HG03159 (cell line): ENCODE data around the gene TOMM20.
"Not testable (repeated sequence)": the region's sequence is repeated elsewhere in the genome, so short reads cannot be mapped to it uniquely, and the experiment has no call there.

Experiments
- ATAC-seq: cut with Tn5 transposase; IDR thresholded peaks from one replicate; pipeline ENCODE4 v1.9.1; 2021; ENCODE audit warnings: mild to moderate bottlenecking, moderate library complexity; ENCODE audit not compliant: unreplicated experiment

The TOMM20 gene

DNA sequence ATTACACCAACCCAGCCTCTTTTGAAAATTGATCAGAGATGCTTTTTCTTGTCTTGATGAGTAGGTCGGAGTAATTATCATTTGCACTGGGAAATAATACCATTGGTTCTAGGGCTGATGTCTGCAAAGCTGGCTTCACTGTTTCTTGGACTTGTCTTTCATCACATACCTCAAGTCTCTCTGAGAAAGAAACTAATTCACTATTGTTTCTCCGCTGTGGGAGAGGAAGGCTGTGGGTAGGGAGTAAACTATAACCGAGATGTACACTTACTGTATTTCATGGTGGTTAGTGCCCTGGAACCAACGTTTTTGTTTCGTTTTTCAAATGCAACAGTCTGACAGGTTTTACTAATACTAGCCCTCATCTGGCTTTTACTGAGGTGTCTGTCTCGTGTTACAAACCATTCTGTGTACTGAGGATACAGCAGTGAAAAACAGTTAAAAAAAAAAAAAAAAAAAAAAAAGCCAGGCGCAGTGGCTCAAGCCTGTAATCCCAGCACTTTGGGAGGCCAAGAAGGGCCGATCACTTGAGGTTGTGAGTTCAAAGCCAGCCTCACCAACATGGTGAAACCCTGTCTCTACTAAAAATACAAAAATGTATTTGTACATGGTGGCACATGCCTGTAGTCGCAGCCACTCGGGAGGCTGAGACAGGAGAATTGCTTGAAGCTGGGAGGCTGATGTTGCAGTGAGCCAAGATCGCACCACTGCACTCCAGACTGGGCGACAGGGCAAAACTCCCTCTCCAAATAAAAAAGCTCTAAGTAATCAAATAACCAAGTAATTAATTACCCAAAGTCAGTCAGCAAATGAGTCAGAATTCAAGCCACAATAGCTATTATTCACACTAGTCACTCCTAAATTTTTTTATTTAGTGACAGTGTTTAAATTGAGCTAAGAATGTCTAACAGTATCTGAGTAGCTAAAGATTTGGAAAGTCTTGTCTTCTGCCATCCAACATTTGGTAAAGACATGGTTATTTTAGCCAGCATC, 23.3 kb downstream of the TOMM20 start:
- ATAC-seq = peak; percentile 77

DNA sequence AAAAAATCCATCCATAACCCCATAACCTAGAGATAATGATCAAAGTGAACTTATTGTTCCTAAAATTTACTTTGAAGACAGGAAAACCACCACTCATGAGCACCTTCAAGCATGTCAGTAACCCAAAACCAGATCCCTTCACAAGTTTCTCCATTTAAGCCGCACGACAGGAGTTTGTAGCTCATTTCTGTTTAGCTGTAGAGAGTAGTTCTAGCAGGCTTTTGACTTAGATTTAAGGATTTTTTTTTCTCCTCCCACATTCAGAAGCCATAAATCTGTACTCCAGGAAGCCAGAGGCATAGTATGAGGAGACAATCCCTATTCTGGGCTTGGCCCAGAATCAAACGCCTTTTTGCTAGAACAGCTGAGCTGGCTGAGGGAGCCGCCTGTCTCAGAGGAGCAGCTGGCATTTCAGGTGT, 25.6 kb downstream of the TOMM20 start:
- no peak for ATAC-seq

DNA sequence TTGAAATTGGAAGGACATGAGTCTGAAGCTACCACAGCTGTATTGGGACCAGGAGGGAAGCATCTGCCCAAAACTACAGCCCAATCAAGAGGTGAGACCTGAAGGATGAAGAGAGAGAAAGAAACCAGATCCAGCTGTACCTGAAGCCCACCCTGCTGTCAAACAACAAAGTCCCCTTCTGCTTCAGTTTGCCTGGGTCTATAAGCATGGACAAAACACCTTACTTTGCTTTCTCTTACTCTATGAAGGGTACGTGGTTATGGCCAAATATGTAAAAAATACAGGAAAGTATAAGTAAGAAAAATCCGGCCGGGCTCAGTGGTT, 26.4 kb downstream of the TOMM20 start:
- no peak for ATAC-seq

DNA sequence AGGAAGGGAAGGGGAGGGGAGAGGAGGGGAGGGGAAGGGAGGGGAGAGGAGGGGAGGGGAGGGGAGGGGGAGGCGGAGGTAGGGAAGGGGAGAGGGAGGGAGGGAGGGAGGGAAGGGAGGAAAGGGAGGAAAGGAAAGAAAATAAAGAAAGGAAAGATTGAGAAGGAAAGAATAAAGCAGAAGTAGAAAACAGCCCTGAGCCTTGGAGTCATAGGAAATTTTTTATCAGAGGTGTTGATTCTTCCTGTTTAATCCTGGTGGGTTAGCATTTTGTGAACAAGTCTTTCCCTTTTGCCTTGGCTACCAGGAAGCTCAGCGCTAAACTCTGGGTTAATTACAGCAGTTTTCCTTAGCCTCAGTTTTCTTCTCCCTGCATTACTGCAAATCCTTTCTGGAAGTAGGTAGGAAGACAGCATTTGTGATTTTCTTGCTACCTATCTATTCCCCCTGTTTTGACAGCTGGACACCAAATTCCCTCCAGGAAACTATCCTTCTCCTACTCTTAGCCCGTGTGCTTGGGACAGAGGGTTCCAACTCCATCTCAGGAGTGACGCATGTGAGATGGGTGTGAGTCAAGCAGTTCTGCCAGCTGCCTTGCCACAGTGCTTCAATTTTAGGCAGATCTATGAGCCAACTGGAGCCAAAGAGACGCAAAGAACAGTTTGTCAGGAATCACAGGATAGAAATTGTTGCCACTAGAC, 26.9 kb downstream of the TOMM20 start:
- no peak for ATAC-seq

DNA sequence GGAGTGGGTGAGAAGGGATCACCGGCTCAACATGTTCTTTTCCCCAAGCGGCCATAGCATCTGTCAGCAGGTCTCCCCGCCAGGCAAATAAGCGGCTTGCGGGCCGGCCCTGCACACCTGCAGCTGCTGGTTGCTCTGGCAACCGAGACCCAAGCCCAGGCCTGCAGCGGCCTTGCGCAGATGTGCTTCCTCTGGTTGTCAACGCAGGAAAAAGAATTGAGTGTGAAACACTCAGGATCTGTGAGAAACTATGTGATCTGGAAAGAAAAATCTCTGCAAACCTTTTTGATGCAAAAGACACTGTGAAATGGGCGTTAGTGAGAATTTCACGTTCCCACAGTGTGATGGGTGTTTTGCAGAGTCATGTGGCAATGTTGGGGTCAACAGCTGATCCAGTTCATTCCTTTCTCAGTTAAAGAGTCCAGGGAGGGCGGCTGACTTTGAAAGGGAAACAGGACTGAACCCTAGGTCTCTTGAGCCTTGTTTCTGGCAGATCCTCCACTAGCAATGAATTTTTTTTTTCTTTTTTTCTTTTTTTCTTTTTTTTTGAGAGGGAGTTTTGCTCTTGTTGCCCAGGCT, 28.4 kb downstream of the TOMM20 start:
- ATAC-seq = no peak

DNA sequence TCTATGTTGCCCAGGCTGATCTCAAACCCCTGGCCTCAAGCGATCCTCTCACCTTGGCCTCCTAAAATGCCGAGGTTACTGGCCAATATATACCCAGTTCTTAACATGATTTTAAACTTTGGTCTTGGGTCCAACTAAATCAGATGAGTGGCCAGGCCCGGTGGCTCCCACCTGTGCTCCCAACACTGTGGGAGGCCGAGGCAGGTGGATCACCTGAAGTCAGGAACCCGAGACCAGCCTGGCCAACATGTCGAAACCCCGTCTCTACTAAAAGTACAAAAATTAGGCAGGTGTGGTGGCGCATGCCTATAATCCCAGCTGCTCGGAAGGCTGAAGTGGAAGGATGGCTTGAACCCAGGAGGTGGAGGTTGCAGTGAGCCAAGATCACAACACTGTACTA, 29.6 kb downstream of the TOMM20 start:
- no peak for ATAC-seq

DNA sequence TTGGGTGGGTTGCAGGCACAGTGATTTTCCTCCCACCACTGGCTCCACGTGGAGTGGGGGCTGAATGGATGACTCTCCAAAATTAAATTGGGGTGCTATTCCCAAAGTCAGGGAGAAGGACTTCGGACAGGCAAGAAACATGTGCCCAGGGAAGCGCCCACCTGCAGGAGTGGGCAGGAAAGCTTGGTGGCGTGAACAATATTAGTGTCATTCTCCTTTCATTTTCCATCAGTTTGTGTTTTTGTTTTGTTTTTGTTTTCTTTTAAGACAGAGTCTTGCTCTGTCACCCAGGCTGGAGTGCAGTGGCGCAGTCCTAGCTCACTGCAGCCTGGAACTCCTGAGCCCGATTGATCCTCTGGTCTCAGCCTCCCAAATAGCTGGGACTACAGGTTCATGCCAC, 30.1 kb downstream of the TOMM20 start:
- no peak for ATAC-seq

DNA sequence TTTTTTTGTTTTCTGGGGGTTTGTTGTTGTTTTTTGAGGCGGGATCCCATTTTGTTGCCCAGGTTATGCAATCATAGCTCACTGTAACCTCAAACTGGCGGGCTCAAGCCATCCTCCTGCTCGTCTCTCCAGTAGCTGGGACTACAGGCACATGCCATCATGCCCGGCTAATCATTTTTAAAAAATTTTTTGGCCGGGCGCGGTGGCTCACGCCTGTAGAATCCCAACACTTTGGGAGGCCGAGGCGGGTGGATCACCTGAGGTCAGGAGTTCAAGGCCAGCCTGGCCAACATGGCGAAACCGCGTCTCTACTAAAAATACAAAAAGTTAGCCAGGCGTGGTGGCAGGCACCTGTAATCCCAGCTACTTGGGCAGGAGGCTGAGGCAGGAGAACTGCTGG, 31.1 kb downstream of the TOMM20 start:
- not testable (repeated sequence) for ATAC-seq

DNA sequence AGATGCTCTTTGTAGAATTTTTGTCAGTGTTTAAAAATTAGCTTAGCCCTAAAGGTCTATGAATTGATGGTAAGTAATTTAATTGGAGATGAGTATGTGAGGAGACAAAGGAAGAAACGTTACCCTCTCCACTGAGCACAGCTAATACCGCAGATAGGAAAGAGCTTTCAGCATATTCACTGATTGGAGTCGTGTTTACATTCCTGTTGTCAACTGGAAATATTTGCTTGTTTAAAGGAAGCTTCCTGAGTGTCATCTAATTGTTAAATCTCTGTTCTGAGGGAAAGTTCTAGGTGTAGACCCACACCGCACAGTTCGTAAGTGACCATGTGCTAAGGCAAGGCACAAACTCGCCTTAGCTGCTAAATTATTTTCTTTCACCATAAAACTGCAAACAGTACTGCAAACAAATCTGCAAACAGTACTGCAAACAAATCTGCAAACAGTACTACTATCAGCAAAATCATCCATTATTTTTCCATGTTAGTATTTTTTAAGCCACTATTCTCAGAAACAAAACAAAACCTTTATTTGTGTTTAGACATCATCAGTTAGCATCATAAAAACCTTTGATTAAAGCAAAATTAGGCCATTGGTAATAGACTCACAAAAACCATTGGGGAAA, 32.6 kb downstream of the TOMM20 start:
- ATAC-seq = no peak

DNA sequence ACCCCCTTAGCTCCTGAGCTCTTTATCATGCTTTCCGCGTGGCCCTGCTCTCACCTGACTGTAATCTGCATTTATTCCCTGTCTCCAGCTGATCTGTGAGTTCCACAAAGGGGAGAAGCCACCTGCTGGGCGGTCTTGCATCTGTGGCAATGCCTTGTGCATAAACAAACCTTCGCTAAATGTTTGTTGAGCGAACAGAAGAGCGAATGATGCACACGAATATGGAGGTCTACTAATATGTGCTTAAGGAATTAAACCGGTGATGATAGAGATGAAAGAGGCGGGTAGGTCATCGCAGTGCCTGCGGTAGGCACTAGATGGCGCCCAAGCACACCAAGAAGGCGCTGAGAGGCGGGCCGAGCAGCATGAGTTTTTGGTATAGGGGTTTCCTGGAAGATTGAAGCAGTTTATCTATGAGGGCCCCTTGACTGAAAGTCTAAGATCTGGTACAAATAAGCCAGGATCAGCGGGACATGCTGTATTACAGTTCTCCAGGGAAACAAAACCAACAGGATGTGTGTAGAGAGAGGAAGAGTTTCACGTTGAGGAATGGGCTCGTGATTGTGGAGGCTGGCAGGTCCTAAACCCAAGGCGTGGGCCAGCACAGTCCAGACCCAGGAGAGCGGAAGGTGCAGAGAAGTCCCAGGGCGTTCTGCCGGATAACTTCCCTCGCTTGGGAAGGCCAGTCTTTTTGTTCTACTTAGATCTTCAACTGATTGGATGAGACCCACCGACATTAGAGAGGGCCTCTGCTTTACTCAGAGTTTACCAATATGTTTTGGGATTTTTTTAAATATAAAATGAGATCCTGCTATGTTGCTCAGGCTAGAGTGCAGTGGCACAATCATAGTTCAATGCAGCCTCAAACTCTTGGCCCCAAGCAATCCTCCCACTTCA, 34.7 kb downstream of the TOMM20 start:
- ATAC-seq = peak; percentile 70

DNA sequence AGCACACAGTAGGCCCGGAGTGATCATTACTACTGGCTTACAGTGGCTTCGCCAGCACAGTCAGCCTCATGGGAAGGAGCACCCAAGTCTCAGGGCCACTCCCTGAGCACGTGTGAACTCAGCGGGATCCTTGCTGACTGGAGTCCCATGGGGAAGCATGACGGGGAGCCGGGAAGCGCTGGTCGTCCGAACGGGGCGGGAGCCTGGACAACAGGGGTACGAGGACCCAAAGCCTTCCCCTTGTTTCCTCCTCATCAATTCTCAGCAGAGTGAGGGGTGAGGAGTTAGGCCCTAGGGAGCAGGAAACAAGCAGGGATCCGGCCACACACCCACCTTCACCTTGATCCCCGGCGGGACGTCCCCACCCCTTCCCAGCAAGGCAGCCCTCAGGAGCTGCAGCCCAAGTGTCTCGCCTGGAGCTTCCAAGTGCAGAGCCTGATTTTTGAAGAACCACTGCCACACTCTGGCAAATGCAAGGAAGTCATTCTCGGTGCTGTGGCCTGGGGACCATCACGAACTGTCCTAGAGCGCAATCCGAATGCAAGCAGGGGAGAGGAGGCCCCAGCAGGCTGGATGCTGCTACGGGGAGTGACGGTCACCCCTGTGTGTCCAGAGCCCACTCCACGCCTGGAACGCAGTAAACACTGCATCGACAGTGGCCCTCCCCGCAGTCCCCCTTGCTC, 35.5 kb downstream of the TOMM20 start:
- no peak for ATAC-seq

DNA sequence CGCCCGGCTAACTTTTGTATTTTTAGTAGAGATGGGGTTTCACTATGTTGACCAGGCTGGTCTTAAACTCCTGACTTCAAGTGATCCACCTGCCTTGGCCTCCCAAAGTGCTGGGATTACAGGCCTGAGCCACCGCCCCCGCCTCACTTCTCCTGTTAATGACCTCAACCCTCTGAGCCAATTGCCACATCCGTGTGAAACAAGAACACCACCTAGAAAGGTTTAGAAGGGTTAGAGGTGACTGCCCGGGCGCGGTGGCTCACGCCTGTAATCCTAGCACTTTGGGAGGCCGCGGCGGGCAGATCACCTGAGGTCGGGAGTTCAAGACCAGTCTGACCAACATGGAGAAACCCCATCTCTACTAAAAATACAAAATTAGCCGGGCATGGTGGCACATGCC, 36.2 kb downstream of the TOMM20 start:
- ATAC-seq = not testable (repeated sequence)

DNA sequence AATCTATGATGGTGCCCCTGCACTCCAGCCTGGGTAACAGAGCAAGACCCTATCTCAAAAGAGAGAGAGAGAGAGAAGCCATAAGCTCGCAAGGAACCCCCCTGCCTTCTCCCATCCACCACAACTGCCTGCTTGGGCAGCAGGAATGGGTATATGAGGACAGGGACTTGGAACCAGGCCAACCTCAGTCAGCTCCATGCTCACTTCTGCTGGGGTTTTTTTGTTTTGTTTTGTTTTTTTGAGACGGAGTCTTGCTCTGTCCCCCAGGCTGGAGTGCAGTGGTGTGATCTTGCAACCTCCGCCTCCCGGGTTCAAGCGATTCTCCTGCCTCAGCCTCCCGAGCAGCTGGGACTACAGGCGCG, 36.6 kb downstream of the TOMM20 start:
- ATAC-seq = not testable (repeated sequence)

DNA sequence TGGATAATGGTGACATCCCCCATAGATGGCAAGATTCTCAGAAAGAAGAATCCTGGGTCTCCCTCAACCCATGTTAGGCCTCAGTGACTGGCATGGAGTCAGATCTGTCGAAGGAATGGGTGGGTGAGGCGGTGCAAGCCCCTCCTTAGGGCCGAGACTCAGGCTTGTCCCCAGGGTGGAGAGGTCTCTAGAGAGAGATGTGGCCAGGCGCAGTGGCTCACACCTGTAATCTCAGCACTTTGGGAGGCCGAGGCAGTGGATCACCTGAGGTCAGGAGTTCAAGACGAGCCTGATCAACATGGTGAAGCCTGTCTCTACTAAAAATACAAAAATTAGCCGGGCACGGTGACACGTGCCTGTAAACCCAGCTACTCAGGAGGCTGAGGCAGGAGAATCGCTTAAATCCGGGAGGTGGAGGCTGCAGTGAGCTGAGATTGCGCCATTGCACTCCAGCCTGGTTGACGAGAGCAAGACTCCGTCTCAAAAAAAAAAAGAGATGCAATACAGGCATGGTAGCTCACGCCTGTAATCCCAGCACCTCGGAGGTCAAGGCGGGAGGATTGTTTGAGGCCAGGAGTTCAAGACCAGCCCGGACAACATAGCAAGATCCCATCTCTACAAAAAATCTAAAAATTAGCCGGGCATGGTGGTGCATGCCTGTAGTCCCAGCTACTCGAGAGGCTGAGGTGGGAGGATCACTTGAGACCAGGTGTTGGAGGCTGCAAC, 37.2 kb downstream of the TOMM20 start:
- not testable (repeated sequence) for ATAC-seq

DNA sequence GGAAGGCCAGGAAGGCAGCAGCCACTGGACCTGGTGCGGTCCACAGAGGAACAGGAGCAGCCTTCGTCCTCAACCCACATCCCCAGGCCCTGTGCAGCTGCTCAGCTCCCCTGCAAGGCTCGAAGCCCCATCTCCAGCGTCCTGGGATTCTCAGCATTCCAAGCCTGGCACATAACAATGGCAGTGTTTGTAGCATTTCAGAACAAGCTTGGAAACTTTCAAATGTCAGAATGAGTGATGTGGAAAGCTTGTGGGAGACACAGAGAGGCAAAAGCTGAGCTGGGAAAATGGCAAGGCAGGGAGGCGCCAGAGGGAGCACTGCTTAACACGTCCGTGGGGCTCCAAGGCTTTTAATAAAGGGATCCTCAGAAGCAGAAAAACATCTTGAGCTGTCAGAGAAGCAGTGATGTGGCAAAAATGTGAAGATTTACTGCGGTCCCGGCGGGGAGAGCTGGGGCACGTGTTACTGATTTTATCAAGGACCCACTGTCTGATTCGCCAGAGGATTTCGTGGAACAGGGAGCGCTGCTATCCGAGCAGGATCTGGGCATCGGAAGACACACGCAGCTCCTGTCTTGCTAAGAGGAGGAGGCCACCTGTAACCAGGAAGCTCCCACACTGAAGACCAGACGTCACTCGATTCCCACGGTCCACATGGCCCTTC, 38.1 kb downstream of the TOMM20 start:
- no peak for ATAC-seq

DNA sequence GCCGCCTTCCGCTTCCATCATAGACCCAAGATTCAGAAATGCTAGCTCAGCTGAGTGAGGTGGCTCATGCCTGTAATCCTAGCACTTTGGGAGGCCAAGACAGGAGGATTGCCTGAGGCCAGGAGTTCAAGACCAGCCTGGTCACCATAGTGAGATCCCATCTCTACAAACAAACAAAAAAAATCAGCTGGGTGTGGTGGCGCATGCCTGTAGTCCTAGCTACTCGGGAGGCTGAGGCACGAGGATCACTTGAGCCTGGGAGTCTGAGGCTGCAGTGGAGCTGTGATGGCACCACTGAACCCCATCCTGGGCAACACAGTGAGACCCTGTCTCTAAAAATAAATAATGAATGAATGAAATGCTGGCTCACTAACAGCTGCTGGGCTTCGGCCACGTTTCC, 39.7 kb downstream of the TOMM20 start:
- ATAC-seq = no peak

DNA sequence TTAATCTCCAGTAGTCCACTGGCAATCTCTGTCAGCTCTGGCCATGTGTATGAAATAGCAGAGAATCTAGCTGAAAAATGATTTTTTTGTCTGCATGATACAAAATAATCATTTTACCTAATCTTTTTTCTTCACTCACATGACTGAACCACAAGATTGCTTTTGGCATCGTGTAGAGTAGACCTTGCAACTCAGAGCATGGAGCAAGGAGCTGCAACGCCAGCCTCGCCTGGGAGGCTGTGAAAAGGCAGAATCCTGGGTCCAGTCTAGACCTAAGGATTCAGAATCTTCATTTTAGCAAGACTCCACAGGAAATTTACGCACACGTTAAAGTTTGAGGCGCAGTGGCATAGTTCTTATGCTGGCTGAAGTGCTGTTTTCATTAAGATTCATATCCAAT, 40.2 kb downstream of the TOMM20 start:
- ATAC-seq = no peak

DNA sequence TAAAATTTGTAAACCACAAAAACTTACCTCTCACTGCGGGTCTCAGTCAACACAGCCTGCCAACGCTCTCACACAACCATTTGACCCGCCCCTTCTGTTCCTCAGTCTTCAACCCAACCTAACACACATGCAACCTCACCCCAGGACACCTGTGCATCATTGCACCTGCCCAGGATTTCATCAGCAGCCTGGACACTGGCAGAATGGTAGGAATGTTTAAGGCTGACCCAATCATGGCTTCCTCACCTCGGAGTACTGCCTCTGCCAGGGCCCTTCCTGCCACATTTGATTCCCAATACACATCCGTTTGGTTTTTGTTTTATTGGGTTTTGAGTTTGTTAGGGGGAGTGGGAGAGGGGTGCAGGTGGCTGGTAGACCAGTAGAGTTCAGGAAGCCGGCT, 40.7 kb downstream of the TOMM20 start:
- no peak for ATAC-seq
